Panc1 (cell line): ENCODE data around the gene FAM118A.

Source experiments
- SIN3A ChIP-seq: IDR thresholded peaks from 2 replicates; pipeline ENCODE4 v1.6.1; 2012; ENCODE audit warnings: low read depth, mild to moderate bottlenecking, low read length, moderate library complexity, borderline replicate concordance; ENCODE audit not compliant: insufficient read depth
- TF ChIP-seq, protein P1 (sequence below): fragments of 450-650 bp; IDR thresholded peaks from 2 replicates; pipeline ENCODE4 v1.5.1; 2017; ENCODE audit warnings: mild to moderate bottlenecking

DNA sequence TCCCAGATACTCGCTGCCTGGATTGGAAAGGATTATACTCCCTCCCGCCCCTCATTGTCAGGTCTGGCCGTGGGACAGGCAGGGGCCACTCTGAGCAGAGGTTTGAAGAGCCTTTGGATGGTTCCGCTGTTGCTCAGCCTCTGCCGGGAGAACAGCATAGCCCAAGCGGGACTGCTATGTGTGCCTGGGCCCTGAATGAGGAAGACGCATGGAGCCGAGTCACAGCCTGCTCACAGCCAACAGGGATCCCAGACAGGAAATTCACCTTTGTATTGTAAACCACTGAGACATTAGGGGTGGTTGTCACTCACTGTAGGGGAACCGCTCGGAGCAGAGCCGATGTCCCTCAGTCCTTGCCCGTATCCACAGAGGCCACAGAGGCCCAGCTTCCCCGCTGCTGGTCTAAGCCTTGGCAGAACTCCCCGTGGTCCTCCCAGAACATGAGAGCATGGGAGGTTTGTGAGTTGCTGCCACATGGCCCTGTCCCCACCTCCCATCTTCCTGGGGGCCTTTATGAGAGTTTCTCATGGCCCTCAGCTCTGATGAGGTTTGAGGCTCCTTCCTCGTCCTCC is 10.7 kb upstream of the FAM118A start:
- TF ChIP-seq, protein P1, sequence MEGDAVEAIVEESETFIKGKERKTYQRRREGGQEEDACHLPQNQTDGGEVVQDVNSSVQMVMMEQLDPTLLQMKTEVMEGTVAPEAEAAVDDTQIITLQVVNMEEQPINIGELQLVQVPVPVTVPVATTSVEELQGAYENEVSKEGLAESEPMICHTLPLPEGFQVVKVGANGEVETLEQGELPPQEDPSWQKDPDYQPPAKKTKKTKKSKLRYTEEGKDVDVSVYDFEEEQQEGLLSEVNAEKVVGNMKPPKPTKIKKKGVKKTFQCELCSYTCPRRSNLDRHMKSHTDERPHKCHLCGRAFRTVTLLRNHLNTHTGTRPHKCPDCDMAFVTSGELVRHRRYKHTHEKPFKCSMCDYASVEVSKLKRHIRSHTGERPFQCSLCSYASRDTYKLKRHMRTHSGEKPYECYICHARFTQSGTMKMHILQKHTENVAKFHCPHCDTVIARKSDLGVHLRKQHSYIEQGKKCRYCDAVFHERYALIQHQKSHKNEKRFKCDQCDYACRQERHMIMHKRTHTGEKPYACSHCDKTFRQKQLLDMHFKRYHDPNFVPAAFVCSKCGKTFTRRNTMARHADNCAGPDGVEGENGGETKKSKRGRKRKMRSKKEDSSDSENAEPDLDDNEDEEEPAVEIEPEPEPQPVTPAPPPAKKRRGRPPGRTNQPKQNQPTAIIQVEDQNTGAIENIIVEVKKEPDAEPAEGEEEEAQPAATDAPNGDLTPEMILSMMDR = no peak
- TF ChIP-seq SIN3A = no peak
